NCI-H1105 (cell line): ENCODE results near the gene PLEKHA7.

Source experiments
- DNase-seq: peaks from one replicate; lab custom pipeline; 2025; lab: John Stamatoyannopoulos, UW

The PLEKHA7 gene

GRCh38 chr11:16809886-16810668 lies 204.1 kb downstream of the PLEKHA7 start:
- DNase-seq: no peak

GRCh38 chr11:16807306-16807705 lies 206.9 kb downstream of the PLEKHA7 start:
- DNase-seq: no peak

GRCh38 chr11:16806791-16807190 lies 207.4 kb downstream of the PLEKHA7 start:
- DNase-seq: no peak

GRCh38 chr11:16805938-16806337 lies 208.3 kb downstream of the PLEKHA7 start:
- DNase-seq: no peak

- no peak for DNase-seq
Measured at GRCh38 chr11:16804104-16804947, 209.9 kb downstream of the PLEKHA7 start.

- DNase-seq: no peak
Measured at GRCh38 chr11:16801288-16801980, 212.8 kb downstream of the PLEKHA7 start.

GRCh38 chr11:16800382-16800781 lies 213.8 kb downstream of the PLEKHA7 start:
- DNase-seq: no peak

GRCh38 chr11:16799890-16800289 lies 214.3 kb downstream of the PLEKHA7 start:
- no peak for DNase-seq

GRCh38 chr11:16799221-16799620 lies 215.0 kb downstream of the PLEKHA7 start:
- no peak for DNase-seq

- DNase-seq: no peak
Measured at GRCh38 chr11:16797776-16798175, 216.4 kb downstream of the PLEKHA7 start.

- DNase-seq: no peak
Measured at GRCh38 chr11:16796311-16796710, 217.9 kb downstream of the PLEKHA7 start.

- DNase-seq: no peak
Measured at GRCh38 chr11:16795146-16795545, 219.1 kb downstream of the PLEKHA7 start.

- no peak for DNase-seq
Measured at GRCh38 chr11:16794047-16794818, 220.0 kb downstream of the PLEKHA7 start.

- no peak for DNase-seq
Measured at GRCh38 chr11:16793511-16793910, 220.7 kb downstream of the PLEKHA7 start.

- DNase-seq: no peak
Measured at GRCh38 chr11:16793009-16793408, 221.2 kb downstream of the PLEKHA7 start.

GRCh38 chr11:16792426-16792825 lies 221.8 kb downstream of the PLEKHA7 start:
- DNase-seq: no peak

- DNase-seq: no peak
Measured at GRCh38 chr11:16791191-16791961, 222.8 kb downstream of the PLEKHA7 start.

GRCh38 chr11:16790486-16791190 lies 223.6 kb downstream of the PLEKHA7 start:
- DNase-seq: no peak

GRCh38 chr11:16789560-16790485 lies 224.4 kb downstream of the PLEKHA7 start:
- no peak for DNase-seq
